ENCODE data around the gene TMCO6.
A peak's percentile ranks its signal among the peaks of the same experiment; 100 is the strongest.
"Not testable (repeated sequence)": the region's sequence is repeated elsewhere in the genome, so short reads cannot be mapped to it uniquely, and the experiment has no call there.

Gene TMCO6

GRCh38 chr5:140630292-140631035 is 8.8 kb upstream of the TMCO6 start:
- DNase-seq (ENCODE audit: low read depth): no peak

DNA sequence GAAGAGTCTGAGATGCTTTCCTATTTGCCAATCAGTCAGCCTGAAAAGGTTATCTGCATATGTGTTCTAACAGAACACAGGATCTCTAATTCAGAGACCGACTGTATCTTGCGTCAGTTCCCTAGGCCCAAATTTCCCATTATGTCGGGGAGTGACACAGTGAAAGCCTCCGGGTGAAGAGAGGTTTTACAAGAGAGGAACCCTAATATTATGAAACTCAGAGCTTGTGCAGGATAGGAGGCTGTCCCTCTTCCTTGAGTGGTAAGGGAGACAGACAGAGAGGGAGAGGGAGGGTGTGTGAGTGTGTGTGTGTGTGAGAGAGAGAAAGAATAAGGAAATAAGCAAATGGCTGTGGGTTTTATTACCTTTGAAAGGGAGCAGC is 8.2 kb upstream of the TMCO6 start:
- no peak for DNase-seq (ENCODE audit: low read depth)

DNA sequence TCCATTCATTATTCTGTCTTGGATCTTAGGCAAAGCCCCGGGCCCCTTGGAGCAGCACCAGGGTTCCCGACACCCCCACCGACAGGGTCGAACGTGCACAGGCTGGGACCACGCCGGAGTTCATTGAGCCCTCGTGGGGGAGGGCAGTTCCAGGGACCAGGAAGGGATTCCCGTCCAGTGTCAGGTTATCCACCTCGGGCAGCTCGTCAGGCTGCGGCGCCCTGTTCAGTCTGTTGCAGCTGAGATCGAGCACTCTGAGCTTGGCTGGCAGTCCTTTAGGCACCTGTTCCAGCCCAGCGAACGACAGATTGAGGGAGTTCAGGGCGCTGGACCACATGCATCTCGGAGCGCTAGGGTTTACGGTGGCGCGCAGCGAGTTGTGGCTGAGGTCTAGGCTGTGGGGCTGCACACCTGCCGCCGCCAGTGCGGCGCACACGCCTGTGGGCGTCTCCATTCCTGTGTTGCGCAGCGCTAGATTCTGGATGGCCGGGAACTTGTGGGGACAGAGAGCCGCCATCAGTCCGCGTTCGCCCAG is 7.4 kb upstream of the TMCO6 start:
- peak; percentile 19 for DNase-seq (ENCODE audit: low read depth)

- DNase-seq (ENCODE audit: low read depth): peak; percentile 37
These were observed 6.8 kb upstream of the TMCO6 start for GRCh38 chr5:140632366-140633020.

DNA sequence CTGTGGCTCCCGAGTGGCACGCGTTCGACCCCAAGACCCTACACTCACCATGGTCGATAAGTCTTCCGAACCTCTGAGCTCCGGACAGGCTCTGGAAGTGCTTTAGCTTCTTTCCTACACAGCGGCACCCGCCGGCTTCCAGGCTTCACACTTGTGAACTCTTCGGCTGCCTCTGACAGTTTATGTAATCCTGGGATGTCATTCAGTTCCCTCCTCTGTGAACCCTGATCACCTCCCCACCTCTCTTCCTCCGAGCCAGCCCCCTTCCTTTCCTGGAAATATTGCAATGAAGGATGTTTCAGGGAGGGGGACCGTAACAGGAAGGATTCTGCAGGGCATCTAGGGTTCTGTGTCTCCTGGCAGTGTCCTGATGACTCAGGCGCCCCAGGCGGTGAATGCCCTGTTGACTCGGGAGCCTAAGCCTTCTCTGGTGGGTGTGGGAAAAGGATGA is 6.2 kb upstream of the TMCO6 start, which contains the start of gene CD14:
TSS of gene CD14 (minus strand) at position 155 of the 451 bp plus-strand sequence. CDS start at position 51, 104 bp downstream.
- DNase-seq (ENCODE audit: low read depth): no peak

- DNase-seq (ENCODE audit: low read depth): no peak
These were observed 5.8 kb upstream of the TMCO6 start for GRCh38 chr5:140633501-140633900.

DNA sequence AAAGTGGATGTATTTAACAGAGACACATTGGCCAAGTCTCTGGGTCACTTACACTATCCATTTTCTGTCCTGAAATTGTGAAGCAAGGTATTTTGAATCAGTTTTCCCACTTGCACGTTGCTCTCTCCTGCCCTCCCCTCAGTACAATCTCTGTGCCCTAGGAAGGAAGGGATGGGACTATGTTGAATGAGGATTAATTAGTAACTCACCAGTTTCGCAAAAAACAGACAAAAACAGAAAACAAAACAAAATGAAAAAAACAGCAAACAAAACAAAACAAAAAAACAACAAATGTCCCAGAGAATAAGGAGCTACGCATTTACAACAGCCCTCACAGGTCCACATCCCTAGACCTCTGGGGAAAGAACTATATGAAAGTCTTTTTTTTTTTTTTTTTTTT is 5.1 kb upstream of the TMCO6 start:
- no peak for DNase-seq (ENCODE audit: low read depth)

GRCh38 chr5:140635291-140636257 is 3.7 kb upstream of the TMCO6 start:
- DNase-seq (ENCODE audit: low read depth): no peak

GRCh38 chr5:140637371-140638100 is 1.7 kb upstream of the TMCO6 start:
- DNase-seq (ENCODE audit: low read depth): no peak

- DNase-seq (ENCODE audit: low read depth): not testable (repeated sequence)
These were observed 428 bp upstream of the TMCO6 start for GRCh38 chr5:140638898-140639147.

DNA sequence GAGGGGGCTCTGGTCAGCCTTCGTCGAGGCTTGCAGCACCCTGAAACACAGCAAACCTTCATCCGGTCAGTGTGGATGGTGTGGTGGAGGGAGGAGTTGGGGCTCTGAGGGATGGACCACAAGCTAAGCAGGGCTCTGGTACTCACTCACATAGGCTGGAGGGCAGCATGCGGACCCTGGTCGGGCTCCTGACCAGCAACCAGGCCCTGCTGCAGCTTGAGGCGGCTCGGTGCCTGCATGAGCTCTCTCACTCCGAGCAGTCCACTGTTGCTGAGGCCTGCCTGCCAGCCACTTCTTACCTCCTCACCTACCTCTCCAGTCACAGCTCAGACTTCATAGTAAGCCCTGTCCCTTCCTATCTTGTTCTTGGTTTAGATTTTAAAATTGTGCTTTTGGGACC is 2.5 kb downstream of the TMCO6 start:
- DNase-seq (ENCODE audit: low read depth): no peak

GRCh38 chr5:140642718-140643117 is 3.5 kb downstream of the TMCO6 start:
- no peak for DNase-seq (ENCODE audit: low read depth)

DNA sequence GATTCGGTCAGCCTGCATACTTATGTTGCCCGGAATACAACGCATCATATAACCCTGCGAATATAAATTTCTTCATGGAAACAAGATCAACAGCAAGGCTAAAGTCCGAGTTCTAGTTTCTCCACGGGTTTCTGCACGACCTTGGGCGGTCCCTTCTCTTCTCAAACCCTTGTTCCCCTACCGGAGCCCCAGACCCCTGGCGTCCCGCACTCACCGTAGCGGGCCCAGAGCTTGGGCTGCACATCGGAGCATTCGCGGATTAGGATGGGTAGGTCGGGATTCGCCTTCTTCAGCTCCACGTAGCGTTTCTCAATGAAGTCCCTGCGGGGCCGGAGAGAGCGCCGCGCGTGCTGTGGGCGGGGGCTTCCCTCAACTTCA is 7.8 kb downstream of the TMCO6 start:
- no peak for DNase-seq (ENCODE audit: low read depth)

GRCh38 chr5:140658870-140659269 is 19.6 kb downstream of the TMCO6 start:
- no peak for DNase-seq (ENCODE audit: low read depth)

DNA sequence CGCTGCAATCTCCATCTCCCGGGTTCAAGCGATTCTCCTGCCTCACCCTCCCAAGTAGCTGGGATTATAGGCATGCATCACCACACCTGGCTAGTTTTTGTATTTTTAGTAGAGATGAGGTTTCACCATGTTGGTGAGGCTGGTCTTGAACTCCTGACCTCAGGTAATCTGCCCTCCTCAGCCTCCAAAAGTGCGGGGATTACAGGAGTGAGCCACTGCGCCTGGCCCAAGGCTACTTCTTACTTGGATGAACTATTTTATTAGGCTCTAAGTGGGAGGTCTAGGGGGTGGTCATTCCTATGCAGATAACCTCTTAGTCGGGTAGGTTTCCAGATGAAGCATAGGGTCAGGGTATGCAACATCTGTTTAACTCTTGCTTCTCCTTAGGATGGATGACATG is 21.1 kb downstream of the TMCO6 start:
- DNase-seq (ENCODE audit: low read depth): not testable (repeated sequence)

GRCh38 chr5:140664030-140664358 is 24.7 kb downstream of the TMCO6 start:
- no peak for DNase-seq (ENCODE audit: low read depth)

DNA sequence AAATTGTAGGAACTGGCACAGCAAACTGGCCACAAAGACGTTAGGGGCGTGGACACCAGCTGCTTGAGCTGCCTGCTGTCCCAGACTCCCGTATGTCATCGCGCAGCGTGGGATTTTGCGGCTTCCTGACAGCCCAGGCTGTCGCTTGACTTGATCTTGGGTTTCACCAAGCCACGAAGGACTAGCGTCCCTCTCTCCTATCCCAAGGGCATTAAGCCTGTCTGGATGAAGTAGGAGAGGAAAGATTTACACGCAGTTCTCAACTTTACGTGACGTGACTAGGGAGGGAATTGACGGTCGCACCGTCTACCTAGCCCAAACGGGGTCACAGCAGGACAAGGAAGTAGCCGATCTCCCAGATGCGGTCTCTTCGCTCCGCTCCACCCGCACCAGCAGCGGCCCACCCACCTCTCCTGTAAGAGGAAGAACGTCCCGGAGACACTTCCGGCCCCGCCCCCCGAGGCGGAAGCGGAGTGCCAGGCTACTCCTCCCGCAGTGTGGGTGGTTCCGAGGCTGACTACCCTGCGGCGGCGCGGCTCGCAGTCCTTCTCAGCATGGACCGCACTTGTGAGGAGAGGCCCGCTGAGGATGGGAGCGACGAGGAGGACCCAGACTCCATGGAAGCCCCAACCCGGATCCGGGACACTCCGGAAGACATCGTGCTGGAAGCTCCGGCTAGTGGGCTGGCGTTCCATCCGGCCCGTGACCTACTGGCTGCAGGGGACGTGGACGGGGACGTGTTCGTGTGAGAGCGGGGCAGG is 25.3 kb downstream of the TMCO6 start, which contains the start of gene WDR55:
TSS of gene WDR55 (plus strand) at position 546 of the 761 bp plus-strand sequence. CDS start at position 555, 9 bp downstream.
- peak; percentile 94 for DNase-seq (ENCODE audit: low read depth)

- not testable (repeated sequence) for DNase-seq (ENCODE audit: low read depth)
These were observed 31.8 kb downstream of the TMCO6 start for GRCh38 chr5:140671035-140671434.

DNA sequence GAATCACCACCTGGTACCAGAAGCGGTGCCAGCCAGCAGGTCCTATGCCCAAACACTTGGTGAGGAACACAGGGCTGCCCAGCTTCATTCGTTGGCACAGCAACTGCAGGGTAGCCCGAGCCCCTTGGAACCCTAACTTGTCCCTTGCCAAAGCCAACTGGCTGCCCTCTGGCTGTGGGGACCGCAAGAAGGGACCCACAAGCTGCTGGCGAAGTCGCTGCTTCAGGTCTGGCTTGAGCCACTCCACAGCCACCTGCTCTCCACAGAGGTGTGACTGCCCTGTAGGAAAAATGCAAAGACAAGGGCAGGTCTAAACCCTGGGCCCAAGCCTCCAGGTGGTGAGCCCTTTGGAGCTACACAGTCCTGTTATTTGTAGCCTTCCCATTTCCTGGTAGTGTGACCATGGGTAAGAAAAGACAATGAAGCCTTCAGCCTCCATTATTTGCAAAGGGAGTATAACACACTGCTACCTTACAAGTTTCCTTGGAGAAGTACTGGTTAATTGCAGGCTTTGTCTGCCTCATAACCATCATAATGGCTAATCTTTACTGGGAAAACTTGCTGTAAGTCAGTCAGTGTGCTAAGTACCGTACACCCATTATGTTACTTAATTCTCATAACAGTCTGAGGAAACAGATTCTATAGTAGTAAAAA is 32.3 kb downstream of the TMCO6 start:
- DNase-seq (ENCODE audit: low read depth): no peak

DNA sequence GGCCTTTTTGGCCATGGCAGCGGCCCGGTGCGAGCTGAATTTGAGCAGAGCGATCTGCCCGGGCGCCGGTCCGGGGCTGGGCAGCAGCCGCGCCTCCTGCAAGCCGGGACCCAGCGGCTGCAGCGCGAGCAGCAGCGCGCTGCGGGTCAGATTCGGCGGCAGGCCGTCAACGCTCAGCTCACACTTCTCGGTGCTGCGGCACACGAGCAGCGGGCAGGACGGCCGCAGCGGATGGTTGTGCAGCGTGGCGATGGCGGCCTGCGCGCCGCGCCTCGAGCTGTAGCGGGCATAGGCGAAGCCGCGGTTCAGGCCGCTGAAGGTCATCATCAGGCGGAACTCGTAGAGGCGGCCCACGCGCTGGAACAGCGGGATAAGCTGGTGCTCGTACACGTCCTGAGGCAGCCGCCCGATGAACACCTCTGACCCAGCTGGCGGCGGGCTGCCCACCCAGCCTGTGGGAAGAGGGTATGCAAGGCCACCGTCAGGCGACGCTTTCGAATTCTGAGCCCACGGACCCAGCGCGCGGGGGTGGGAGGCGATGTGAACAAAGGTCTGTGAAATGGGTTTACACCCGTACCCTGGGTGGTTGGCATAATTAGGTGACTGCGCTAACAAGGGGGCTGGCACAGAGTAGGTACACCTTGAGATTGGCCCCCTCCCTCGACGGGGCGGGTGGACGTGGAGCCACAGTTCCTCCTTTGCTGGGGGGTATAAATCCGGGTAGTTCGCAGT is 33.4 kb downstream of the TMCO6 start:
- DNase-seq (ENCODE audit: low read depth): no peak
